ENCODE data around the gene RANBP9. TPM values are rescaled to one million over a fixed set of nuclear protein-coding genes. Genes with fewer than 3 reads are reported as not detected.

RANBP9 gene
- total RNA-seq, 4 donors from 2014 or later: 29.3 to 57.1 (median 42.4) TPM

- WGBS: 72% methylated on average over 5 of the region's 5 CpGs
- Histone ChIP-seq H3K27ac (replicated peaks in 1 of 4) (no peak overlapping the region), H3K36me3 (no peaks in the 10 kb centered on the region), H3K27me3 (no peaks in the 10 kb centered on the region), H3K4me1 (peaks cover 1 to 5% (median 3%) of the 10 kb centered on the region in 4 donors), H3K9me3 (no peaks in the 10 kb centered on the region), H3K4me3 (no peak overlapping the region)
- DNase-seq (ENCODE audit: extremely low spot score): no peak
- intact Hi-C loops (cut with DNase I): no loop called here
- TF ChIP-seq CTCF (IDR thresholded peaks at IDR 0.05): no peak
- TF ChIP-seq POLR2AphosphoS5 (IDR thresholded peaks at IDR 0.05): no peak
- TF ChIP-seq POLR2A (IDR thresholded peaks at IDR 0.05; ENCODE audit: low read depth): no peak
- no peak for TF ChIP-seq EP300 (IDR thresholded peaks at IDR 0.05)
Measured at GRCh38 chr6:13718123-13718458, 6.5 kb upstream of the RANBP9 start.

GRCh38 chr6:13716955-13717295 is 5.3 kb upstream of the RANBP9 start:
- 96% methylated on average over 13 of the region's 22 CpGs for WGBS
- no peak for DNase-seq (ENCODE audit: extremely low spot score)
- intact Hi-C loops (cut with DNase I): no loop called here
- Histone ChIP-seq H3K27ac (replicated peaks in 1 of 4) (no peak overlapping the region), H3K36me3 (no peaks in the 10 kb centered on the region), H3K27me3 (no peaks in the 10 kb centered on the region), H3K9me3 (no peaks in the 10 kb centered on the region), H3K4me1 (peaks cover 7 to 14% (median 10%) of the 10 kb centered on the region in 4 donors), H3K4me3 (no peak overlapping the region)
- TF ChIP-seq POLR2AphosphoS5 (IDR thresholded peaks at IDR 0.05): no peak
- no peak for TF ChIP-seq CTCF (IDR thresholded peaks at IDR 0.05)
- no peak for TF ChIP-seq POLR2A (IDR thresholded peaks at IDR 0.05; ENCODE audit: low read depth)
- TF ChIP-seq EP300 (IDR thresholded peaks at IDR 0.05): no peak

GRCh38 chr6:13716225-13716954 is 4.8 kb upstream of the RANBP9 start:
- no peak for DNase-seq (ENCODE audit: extremely low spot score)
- no peak overlapping the region for H3K4me3 ChIP-seq
- intact Hi-C loops (cut with DNase I): no loop called here
- H3K27ac ChIP-seq (replicated peaks in 1 of 4): no peak overlapping the region
- no peaks in the 10 kb centered on the region for H3K36me3 ChIP-seq
- H3K9me3 ChIP-seq: no peaks in the 10 kb centered on the region
- TF ChIP-seq POLR2A (IDR thresholded peaks at IDR 0.05; ENCODE audit: low read depth) (no peak), EP300 (IDR thresholded peaks at IDR 0.05) (no peak), CTCF (IDR thresholded peaks at IDR 0.05) (no peak), POLR2AphosphoS5 (IDR thresholded peaks at IDR 0.05) (no peak)
- WGBS: 96% methylated on average over 23 of the region's 39 CpGs
- H3K4me1 ChIP-seq: peaks cover 7 to 14% (median 10%) of the 10 kb centered on the region in 4 donors
- no peaks in the 10 kb centered on the region for H3K27me3 ChIP-seq

GRCh38 chr6:13715444-13715883 is 3.8 kb upstream of the RANBP9 start:
- TF ChIP-seq POLR2AphosphoS5 (IDR thresholded peaks at IDR 0.05) (no peak), POLR2A (IDR thresholded peaks at IDR 0.05; ENCODE audit: low read depth) (no peak), CTCF (IDR thresholded peaks at IDR 0.05) (no peak), EP300 (IDR thresholded peaks at IDR 0.05) (no peak)
- peaks cover 7 to 14% (median 10%) of the 10 kb centered on the region in 4 donors for H3K4me1 ChIP-seq
- no peaks in the 10 kb centered on the region for H3K9me3 ChIP-seq
- intact Hi-C loops (cut with DNase I): no loop called here
- no peak overlapping the region for H3K4me3 ChIP-seq
- no peaks in the 10 kb centered on the region for H3K27me3 ChIP-seq
- no peak overlapping the region for H3K27ac ChIP-seq (replicated peaks in 1 of 4)
- H3K36me3 ChIP-seq: no peaks in the 10 kb centered on the region
- DNase-seq (ENCODE audit: extremely low spot score): no peak
- 84% methylated on average over 3 of the region's 3 CpGs for WGBS

- peak overlapping the region; percentile 70 to 91 (median 90) for H3K4me3 ChIP-seq
Measured at GRCh38 chr6:13712599-13712898, 914 bp upstream of the RANBP9 start.

More at GRCh38 chr6:13712599-13712898, 914 bp upstream of the RANBP9 start:
- Histone ChIP-seq H3K9me3 (no peaks in the 10 kb centered on the region), H3K27ac (replicated peaks in 1 of 4) (peak overlapping the region; percentile 89 to 97 (median 96)), H3K4me1 (peaks cover 17 to 30% (median 27%) of the 10 kb centered on the region in 4 donors), H3K27me3 (no peaks in the 10 kb centered on the region), H3K36me3 (no peaks in the 10 kb centered on the region)
- 3% methylated on average over 4 of the region's 4 CpGs for WGBS
- TF ChIP-seq EP300 (IDR thresholded peaks at IDR 0.05) (no peak), POLR2A (IDR thresholded peaks at IDR 0.05; ENCODE audit: low read depth) (no peak), CTCF (IDR thresholded peaks at IDR 0.05) (no peak), POLR2AphosphoS5 (IDR thresholded peaks at IDR 0.05) (no peak)
- no peak for DNase-seq (ENCODE audit: extremely low spot score)
- intact Hi-C loops (cut with DNase I): loop anchor here (1.0 to 5.0 kb wide), 3 partner anchors 21 to 100 kb away; partner anchors contain the start of gene MCUR1

All from esophagus muscularis mucosa (tissue), 4 donors.